Retinal pigment epithelial cell (primary cell): Measurements from ENCODE around the gene SORBS1.
A peak's percentile ranks its signal among the peaks of the same experiment; 100 is the strongest.

Source experiments
- DNase-seq: peaks from one replicate; pipeline ENCODE4 v3.0.0-alpha.2; 2010; ENCODE audit warnings: low read depth
- H3K4me3 ChIP-seq: 2 replicates; pipeline ENCODE4 v1.5.1; 2011; ENCODE audit warnings: mild to moderate bottlenecking, low read length, control low read depth, moderate library complexity
- TF ChIP-seq, protein P1 (sequence below): conservative IDR thresholded peaks from 2 replicates; pipeline ENCODE4 v1.5.1; 2011; ENCODE audit warnings: low read depth, low read length, control low read depth, inconsistent platforms

The SORBS1 gene

GRCh38 chr10:95566136-95566535 lies 5.0 kb upstream of the SORBS1 start:
- no peak for DNase-seq
- no peak overlapping the region for H3K4me3 ChIP-seq
- TF ChIP-seq, protein P1, sequence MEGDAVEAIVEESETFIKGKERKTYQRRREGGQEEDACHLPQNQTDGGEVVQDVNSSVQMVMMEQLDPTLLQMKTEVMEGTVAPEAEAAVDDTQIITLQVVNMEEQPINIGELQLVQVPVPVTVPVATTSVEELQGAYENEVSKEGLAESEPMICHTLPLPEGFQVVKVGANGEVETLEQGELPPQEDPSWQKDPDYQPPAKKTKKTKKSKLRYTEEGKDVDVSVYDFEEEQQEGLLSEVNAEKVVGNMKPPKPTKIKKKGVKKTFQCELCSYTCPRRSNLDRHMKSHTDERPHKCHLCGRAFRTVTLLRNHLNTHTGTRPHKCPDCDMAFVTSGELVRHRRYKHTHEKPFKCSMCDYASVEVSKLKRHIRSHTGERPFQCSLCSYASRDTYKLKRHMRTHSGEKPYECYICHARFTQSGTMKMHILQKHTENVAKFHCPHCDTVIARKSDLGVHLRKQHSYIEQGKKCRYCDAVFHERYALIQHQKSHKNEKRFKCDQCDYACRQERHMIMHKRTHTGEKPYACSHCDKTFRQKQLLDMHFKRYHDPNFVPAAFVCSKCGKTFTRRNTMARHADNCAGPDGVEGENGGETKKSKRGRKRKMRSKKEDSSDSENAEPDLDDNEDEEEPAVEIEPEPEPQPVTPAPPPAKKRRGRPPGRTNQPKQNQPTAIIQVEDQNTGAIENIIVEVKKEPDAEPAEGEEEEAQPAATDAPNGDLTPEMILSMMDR = no peak

DNA sequence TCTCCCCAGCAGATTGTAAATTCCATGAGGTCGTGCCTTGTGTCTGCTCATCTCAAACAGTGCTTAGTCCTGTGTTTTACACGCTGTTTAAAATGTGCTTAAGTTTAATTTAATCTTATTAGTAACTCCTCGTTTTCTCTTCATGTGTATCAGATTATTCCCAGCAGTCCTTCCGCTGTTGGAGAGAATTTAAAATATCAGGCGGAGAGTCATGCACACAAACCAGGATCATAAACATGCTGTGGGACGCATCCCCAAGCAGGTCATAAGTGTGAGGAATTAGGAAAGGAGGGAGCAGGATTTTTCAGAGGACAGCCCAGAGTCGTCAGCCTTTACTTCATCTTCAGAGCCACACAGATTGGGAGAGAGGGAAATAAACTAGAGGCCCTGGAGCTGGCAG lies 4.2 kb upstream of the SORBS1 start:
- TF ChIP-seq, protein P1 = no peak
- no peak for DNase-seq

GRCh38 chr10:95564291-95564690 lies 3.1 kb upstream of the SORBS1 start:
- no peak overlapping the region for H3K4me3 ChIP-seq
- no peak for DNase-seq
- TF ChIP-seq, protein P1 = no peak

More for the DNA sequence above, 4.2 kb upstream of the SORBS1 start:
- H3K4me3 ChIP-seq = no peak overlapping the region

DNA sequence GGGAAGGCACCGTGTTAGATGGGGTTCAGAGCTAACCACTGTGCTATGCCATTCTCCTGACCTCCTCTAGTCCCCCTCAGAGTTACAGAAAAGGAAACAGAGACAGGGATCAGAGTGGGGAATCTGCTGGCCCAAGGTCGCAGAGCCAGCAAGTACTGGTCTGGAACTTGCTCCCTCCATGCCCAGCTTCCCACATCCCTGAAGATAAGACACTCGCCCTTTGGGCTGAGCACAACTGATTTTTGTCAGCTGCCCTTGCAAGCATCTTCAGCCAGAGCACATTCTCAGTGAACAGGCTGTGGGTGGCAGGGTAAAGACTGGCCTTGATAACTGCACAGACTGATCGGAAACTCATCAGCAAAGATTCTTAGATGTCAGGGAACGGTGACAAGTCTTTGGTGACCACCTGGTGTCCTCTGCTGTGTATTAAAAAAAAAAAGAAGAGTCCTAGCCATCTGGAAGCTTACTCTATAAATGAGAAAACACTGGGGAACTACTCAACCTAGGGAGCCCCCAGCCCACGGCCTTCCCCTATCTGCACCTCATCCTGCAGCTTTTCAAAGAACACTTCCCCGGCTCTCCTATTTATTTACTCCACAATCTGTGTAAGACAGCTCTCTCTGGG lies 1.3 kb upstream of the SORBS1 start:
- DNase-seq = no peak
- TF ChIP-seq, protein P1 = no peak
- no peak overlapping the region for H3K4me3 ChIP-seq

DNA sequence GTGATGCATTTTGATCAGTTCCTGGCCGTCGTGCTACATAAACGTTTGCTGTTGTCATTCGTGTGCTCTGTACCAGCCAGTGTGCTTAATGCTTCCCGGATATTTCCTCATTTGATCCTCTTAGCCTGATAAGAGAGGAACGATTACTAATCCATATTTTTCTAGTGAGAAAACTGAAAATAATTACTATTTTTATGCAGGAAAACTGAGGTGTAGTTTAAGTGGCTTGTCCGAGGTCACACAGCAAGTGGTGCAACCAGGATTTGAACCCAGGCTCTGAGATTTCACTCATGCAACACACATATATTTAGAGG lies 650 bp upstream of the SORBS1 start:
- TF ChIP-seq, protein P1 = no peak
- peak overlapping the region; percentile 42 for H3K4me3 ChIP-seq
- peak; percentile 7 for DNase-seq

DNA sequence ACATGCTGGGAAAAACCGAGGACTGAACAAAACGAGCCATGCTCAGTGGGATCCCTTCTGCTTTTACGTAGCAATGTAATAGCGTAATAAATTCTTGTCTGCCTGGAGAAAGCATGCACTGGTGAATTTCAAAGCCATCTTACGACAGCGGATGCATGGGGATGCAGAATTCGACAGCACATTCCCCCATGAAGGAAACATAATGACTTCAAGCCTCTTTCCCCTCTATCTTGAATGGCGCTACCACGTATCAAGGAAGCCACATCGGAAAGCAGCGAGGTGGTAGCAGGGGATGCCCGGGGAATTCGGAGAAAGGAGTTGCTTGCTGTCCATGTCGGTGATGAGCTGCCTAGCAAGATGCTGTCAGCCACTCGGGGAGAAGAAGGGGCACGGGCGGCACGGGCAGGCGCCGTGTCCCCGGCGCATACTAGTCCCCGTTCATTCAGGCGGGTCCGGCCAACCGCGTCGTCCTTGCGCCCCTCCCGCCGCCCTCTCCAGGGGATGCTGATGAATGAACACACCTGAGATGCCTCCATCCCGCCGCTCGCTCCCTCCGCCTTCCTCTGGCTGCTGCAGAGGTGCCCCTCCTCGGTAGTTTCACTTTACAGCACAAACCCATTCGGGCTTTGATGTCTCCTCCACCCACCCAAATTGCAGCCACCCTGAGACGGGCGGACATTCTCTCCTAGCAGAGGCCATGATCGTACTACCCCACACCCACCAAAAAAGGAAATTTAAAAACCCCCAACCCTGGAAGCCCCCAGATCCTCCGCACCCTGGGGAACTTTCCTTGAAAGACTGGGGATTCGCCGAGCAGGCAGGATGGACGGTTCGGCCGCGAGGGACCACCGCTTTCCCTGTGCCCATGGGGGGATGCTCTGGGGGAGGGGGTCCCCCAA lies 644 bp downstream of the SORBS1 start:
- peak overlapping the region; percentile 73 for H3K4me3 ChIP-seq
- DNase-seq = no peak
- TF ChIP-seq, protein P1 = no peak

- H3K4me3 ChIP-seq = no peak overlapping the region
- TF ChIP-seq, protein P1 = no peak
- DNase-seq = no peak
These were observed 1.3 kb downstream of the SORBS1 start for GRCh38 chr10:95559896-95560277.
